WTC11 (cell line): Measurements from ENCODE around the gene EIF1B. TPM values are rescaled to one million over a fixed set of nuclear protein-coding genes. Genes with fewer than 3 reads are reported as not detected.

Experiments
- ATAC-seq: fragments of 200-7000 bp; cut with Tn5 transposase; 2 replicates; pipeline ENCODE4 v1.10.0; 2021; ENCODE audit warnings: mild to moderate bottlenecking, moderate library complexity
- CTCF ChIA-PET: fragments of 300-600 bp; sonication (Branson Sonifier 250); formaldehyde crosslinking; loops from one replicate; lab custom pipeline; 2021; ENCODE audit warnings: antibody characterized with exemption; lab: Charles Lee
- POLR2A ChIA-PET: fragments of 350-600 bp; sonication (Branson Sonifier 250); formaldehyde crosslinking; loops from one replicate; lab custom pipeline; 2021; ENCODE audit warnings: antibody characterized with exemption; lab: Charles Lee
- DNase-seq: peaks from one replicate; pipeline ENCODE4 v3.0.0; 2021; ENCODE audit warnings: low spot score
- H3K27ac Mint-ChIP-seq: 2 replicates; pipeline ENCODE4 v1.8.0; 2021; ENCODE audit warnings: mixed read lengths
- H3K27me3 Mint-ChIP-seq: 2 replicates; pipeline ENCODE4 v1.8.0; 2021; ENCODE audit warnings: low read depth, mild to moderate bottlenecking, moderate library complexity, mixed read lengths
- H3K36me3 Mint-ChIP-seq: 2 replicates; pipeline ENCODE4 v1.8.0; 2021; ENCODE audit warnings: mixed read lengths
- H3K4me1 Mint-ChIP-seq: 2 replicates; pipeline ENCODE4 v1.8.0; 2022; ENCODE audit warnings: mixed read lengths
- H3K4me3 Mint-ChIP-seq: 2 replicates; pipeline ENCODE4 v1.8.0; 2021; ENCODE audit warnings: mild to moderate bottlenecking, moderate library complexity, mixed read lengths
- H3K9me3 Mint-ChIP-seq: 2 replicates; pipeline ENCODE4 v1.8.0; 2021; ENCODE audit warnings: mixed read lengths
- AFF4 ChIP-seq: sonication (generic); formaldehyde crosslinking; IDR thresholded peaks from 2 replicates; pipeline ENCODE4 v1.8.1; 2023; ENCODE audit warnings: mild to moderate bottlenecking, missing genetic modification reagents, borderline replicate concordance
- ARID4B ChIP-seq: sonication (generic); formaldehyde crosslinking; IDR thresholded peaks from 2 replicates; pipeline ENCODE4 v1.8.0; 2023; ENCODE audit warnings: missing genetic modification reagents, mild to moderate bottlenecking, borderline replicate concordance
- ATF3 ChIP-seq: sonication (generic); formaldehyde crosslinking; conservative IDR thresholded peaks from 2 replicates; pipeline ENCODE4 v1.8.1; 2022; ENCODE audit warnings: mild to moderate bottlenecking, missing genetic modification reagents
- CDX4 ChIP-seq: fragments of 250-450 bp; sonication (Bioruptor Pico); IDR thresholded peaks from 2 replicates; pipeline ENCODE4 v1.9.0; 2021; ENCODE audit warnings: moderate library complexity, mild to moderate bottlenecking, inconsistent platforms, borderline replicate concordance
- HMGXB4 ChIP-seq: sonication (generic); formaldehyde crosslinking; IDR thresholded peaks from 2 replicates; pipeline ENCODE4 v1.8.1; 2023; ENCODE audit warnings: mild to moderate bottlenecking, moderate library complexity, missing genetic modification reagents
- KAT7 ChIP-seq: sonication (generic); formaldehyde crosslinking; IDR thresholded peaks from 2 replicates; pipeline ENCODE4 v1.8.1; 2023; ENCODE audit warnings: missing genetic modification reagents, mild to moderate bottlenecking, borderline replicate concordance
- RELA ChIP-seq: sonication (generic); formaldehyde crosslinking; IDR thresholded peaks from 2 replicates; pipeline ENCODE4 v1.8.1; 2022; ENCODE audit warnings: missing genetic modification reagents, mild to moderate bottlenecking, borderline replicate concordance
- RORB ChIP-seq: fragments of 250-450 bp; sonication (Bioruptor Pico); IDR thresholded peaks from 2 replicates; pipeline ENCODE4 v1.9.0; 2021; ENCODE audit warnings: mild to moderate bottlenecking
- TEAD4 ChIP-seq: sonication (generic); formaldehyde crosslinking; IDR thresholded peaks from 2 replicates; pipeline ENCODE4 v1.8.0; 2022; ENCODE audit warnings: mild to moderate bottlenecking, missing genetic modification reagents
- USF1 ChIP-seq: sonication (generic); formaldehyde crosslinking; IDR thresholded peaks from 2 replicates; pipeline ENCODE4 v1.8.0; 2022; ENCODE audit warnings: mild to moderate bottlenecking, missing genetic modification reagents
- ZNF121 ChIP-seq: sonication (generic); formaldehyde crosslinking; IDR thresholded peaks from 2 replicates; pipeline ENCODE4 v1.8.0; 2023; ENCODE audit warnings: missing genetic modification reagents
- ZNF138 ChIP-seq: sonication (generic); formaldehyde crosslinking; conservative IDR thresholded peaks from 2 replicates; pipeline ENCODE4 v1.8.1; 2022; ENCODE audit warnings: mild to moderate bottlenecking, moderate library complexity, missing genetic modification reagents
- ZNF263 ChIP-seq: sonication (generic); formaldehyde crosslinking; IDR thresholded peaks from 2 replicates; pipeline ENCODE4 v1.8.1; 2022; ENCODE audit warnings: low read depth, mild to moderate bottlenecking, moderate library complexity, missing genetic modification reagents
- ZNF317 ChIP-seq: sonication (generic); formaldehyde crosslinking; IDR thresholded peaks from 2 replicates; pipeline ENCODE4 v1.8.1; 2023; ENCODE audit warnings: low read depth, mild to moderate bottlenecking, moderate library complexity, missing genetic modification reagents, borderline replicate concordance
- total RNA-seq: library from RNA; stranded (reverse); gene quantifications from 3 replicates; pipeline ENCODE4 v1.2.3, GENCODE V29; 2021

EIF1B gene
- total RNA-seq, 1 experiment from 2014 or later: 82.0 TPM

- no peak for DNase-seq
- ChIA-PET CTCF (interaction anchor here (0.9 kb wide), 1 partner anchor 261 kb away, joined by 3 read pairs; no protein-coding TSS in a partner anchor), POLR2A (no interaction called here)
- Mint-ChIP-seq H3K27me3 (no peaks in the 10 kb centered on the region; the same call in 1 of the 2 replicates), H3K9me3 (no peaks in the 10 kb centered on the region), H3K27ac (no peak overlapping the region), H3K36me3 (no peaks in the 10 kb centered on the region), H3K4me1 (peaks cover 33% of the 10 kb centered on the region), H3K4me3 (no peak overlapping the region)
- ATAC-seq: no peak
- TF ChIP-seq KAT7 (CRISPR knock-in tag) (no peak), RELA (CRISPR knock-in tag) (no peak), ZNF121 (no peak), HMGXB4 (CRISPR knock-in tag) (no peak), ZNF138 (no peak), ZNF263 (CRISPR knock-in tag) (no peak)
These were observed 14.4 kb downstream of the EIF1B start for GRCh38 chr3:40323946-40324345.

- H3K4me3 Mint-ChIP-seq: no peak overlapping the region
- no peaks in the 10 kb centered on the region for H3K36me3 Mint-ChIP-seq
- no peaks in the 10 kb centered on the region; the same call in 1 of the 2 replicates for H3K27me3 Mint-ChIP-seq
- POLR2A ChIA-PET: no interaction called here
- peaks cover 40% of the 10 kb centered on the region for H3K4me1 Mint-ChIP-seq
- ATAC-seq (no peak), DNase-seq (no peak)
- H3K27ac Mint-ChIP-seq: no peak overlapping the region
- TF ChIP-seq ARID4B (no peak), RORB (CRISPR knock-in tag) (no peak), CDX4 (no peak), ATF3 (no peak)
- CTCF ChIA-PET: interaction anchor here (0.9 kb wide), 1 partner anchor 260 kb away, joined by 3 read pairs; no protein-coding TSS in a partner anchor
- H3K9me3 Mint-ChIP-seq: no peaks in the 10 kb centered on the region
These were observed 15.1 kb downstream of the EIF1B start for GRCh38 chr3:40324621-40325020.

GRCh38 chr3:40325465-40325864 lies 16.0 kb downstream of the EIF1B start:
- no peak overlapping the region for H3K27ac Mint-ChIP-seq
- POLR2A ChIA-PET: no interaction called here
- TF ChIP-seq ZNF317 (CRISPR knock-in tag): no peak
- TF ChIP-seq AFF4 (CRISPR knock-in tag): no peak
- no peak for TF ChIP-seq TEAD4
- no peak for TF ChIP-seq USF1 (CRISPR knock-in tag)
- no peak for ATAC-seq
- CTCF ChIA-PET: no interaction called here
- no peak for DNase-seq
- no peaks in the 10 kb centered on the region for H3K36me3 Mint-ChIP-seq
- peaks cover 48% of the 10 kb centered on the region for H3K4me1 Mint-ChIP-seq
- peaks cover 3% of the 10 kb centered on the region; the same call in 1 of the 2 replicates for H3K9me3 Mint-ChIP-seq
- H3K27me3 Mint-ChIP-seq: no peaks in the 10 kb centered on the region; the same call in 1 of the 2 replicates
- H3K4me3 Mint-ChIP-seq: no peak overlapping the region
